Osteocyte (in vitro differentiated cells): ENCODE data around the gene HDAC9. TPM values are rescaled to one million over a fixed set of nuclear protein-coding genes. Genes with fewer than 3 reads are reported as not detected.

Experiments used
- DNase-seq: peaks from one replicate; pipeline ENCODE4 v3.0.0; 2021; ENCODE audit warnings: mixed read lengths; ENCODE audit not compliant: unreplicated experiment; ENCODE audit errors: extremely low spot score
- H3K27ac Mint-ChIP-seq: one replicate; pipeline ENCODE4 v1.8.0; 2021; ENCODE audit warnings: mild to moderate bottlenecking, mixed read lengths; ENCODE audit not compliant: unreplicated experiment
- H3K27me3 Mint-ChIP-seq: one replicate; pipeline ENCODE4 v1.8.0; 2021; ENCODE audit warnings: mixed read lengths; ENCODE audit not compliant: unreplicated experiment
- H3K36me3 Mint-ChIP-seq: one replicate; pipeline ENCODE4 v1.8.0; 2021; ENCODE audit warnings: mixed read lengths; ENCODE audit not compliant: unreplicated experiment
- H3K4me1 Mint-ChIP-seq: one replicate; pipeline ENCODE4 v1.8.0; 2021; ENCODE audit warnings: mixed read lengths; ENCODE audit not compliant: unreplicated experiment
- H3K4me3 Mint-ChIP-seq: one replicate; pipeline ENCODE4 v1.8.0; 2021; ENCODE audit warnings: mild to moderate bottlenecking, moderate library complexity, mixed read lengths; ENCODE audit not compliant: unreplicated experiment
- H3K9me3 Mint-ChIP-seq: one replicate; pipeline ENCODE4 v1.8.0; 2021; ENCODE audit warnings: mixed read lengths; ENCODE audit not compliant: unreplicated experiment
- total RNA-seq: library from RNA; stranded (reverse); gene quantifications from 2 replicates; pipeline ENCODE4 v1.2.1, GENCODE V29; 2021
- TF ChIP-seq, protein P1 (sequence below): fragments of 200-600 bp; sonication (generic); IDR thresholded peaks from 2 replicates; pipeline ENCODE4 v1.5.0; 2021; ENCODE audit warnings: antibody characterized with exemption, mild to moderate bottlenecking, moderate library complexity

The HDAC9 gene
- total RNA-seq, 1 donor from 2014 or later, result 0.81 TPM

DNA sequence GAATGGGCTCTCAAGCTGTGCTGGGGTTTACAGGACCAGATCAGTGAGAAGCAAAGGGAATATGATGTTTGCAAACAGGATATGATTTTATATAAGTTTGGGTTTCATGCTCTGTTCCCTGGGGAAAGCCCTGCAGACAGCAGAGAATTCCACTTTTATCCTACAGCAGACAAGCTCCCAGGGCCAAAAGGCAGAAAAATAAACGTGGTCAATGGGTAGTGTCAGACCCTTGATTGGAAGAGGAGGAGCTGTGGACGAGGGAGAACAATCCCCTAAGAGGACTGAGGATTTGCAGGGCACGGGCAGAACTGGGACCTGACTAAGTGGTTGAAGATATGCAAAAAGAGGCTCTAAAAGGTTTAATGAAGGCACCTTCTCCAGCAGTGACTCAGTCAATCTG lies 275.3 kb downstream of the HDAC9 start:
- Mint-ChIP-seq H3K9me3 (no peaks in the 10 kb centered on the region), H3K27ac (peak overlapping the region; percentile 58), H3K27me3 (no peaks in the 10 kb centered on the region), H3K36me3 (no peaks in the 10 kb centered on the region), H3K4me1 (peaks cover 39% of the 10 kb centered on the region), H3K4me3 (no peak overlapping the region)
- TF ChIP-seq, protein P1, sequence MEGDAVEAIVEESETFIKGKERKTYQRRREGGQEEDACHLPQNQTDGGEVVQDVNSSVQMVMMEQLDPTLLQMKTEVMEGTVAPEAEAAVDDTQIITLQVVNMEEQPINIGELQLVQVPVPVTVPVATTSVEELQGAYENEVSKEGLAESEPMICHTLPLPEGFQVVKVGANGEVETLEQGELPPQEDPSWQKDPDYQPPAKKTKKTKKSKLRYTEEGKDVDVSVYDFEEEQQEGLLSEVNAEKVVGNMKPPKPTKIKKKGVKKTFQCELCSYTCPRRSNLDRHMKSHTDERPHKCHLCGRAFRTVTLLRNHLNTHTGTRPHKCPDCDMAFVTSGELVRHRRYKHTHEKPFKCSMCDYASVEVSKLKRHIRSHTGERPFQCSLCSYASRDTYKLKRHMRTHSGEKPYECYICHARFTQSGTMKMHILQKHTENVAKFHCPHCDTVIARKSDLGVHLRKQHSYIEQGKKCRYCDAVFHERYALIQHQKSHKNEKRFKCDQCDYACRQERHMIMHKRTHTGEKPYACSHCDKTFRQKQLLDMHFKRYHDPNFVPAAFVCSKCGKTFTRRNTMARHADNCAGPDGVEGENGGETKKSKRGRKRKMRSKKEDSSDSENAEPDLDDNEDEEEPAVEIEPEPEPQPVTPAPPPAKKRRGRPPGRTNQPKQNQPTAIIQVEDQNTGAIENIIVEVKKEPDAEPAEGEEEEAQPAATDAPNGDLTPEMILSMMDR, result no peak
- no peak for DNase-seq

DNA sequence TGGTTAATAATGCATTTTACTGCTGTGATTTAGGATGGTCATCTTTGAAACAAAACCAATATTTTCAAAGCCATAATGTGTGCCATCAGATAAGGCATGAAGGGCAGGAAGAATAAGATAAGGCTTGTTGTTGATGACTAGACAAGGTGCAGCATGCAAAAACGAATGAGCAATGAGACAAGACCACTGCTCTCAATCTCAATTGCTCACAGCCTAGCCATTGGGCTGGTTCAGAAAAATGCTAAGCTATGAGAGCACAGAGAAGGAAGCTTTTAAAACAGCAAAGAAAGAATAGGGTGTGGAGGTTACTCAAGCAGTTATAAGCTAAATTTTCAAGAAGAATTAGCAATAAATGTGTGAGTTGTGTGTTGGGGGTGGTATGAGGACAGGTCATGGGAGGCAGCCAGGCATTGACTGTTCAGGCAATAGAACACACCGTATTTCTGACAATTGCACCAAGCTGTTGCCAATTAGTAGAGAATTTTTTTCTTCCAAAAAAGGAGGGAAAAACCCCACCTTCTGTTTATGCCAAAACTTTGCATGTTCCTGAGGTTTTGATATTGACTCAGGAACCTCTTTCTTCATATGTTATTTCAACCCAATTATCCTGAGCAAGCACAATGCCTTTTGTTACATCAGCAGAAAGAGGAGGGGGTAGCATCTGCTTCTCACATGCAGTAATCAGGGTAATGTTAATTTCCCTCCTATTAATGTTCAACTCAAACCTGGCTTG lies 276.5 kb downstream of the HDAC9 start:
- TF ChIP-seq, protein P1, result no peak
- Mint-ChIP-seq H3K9me3 (no peaks in the 10 kb centered on the region), H3K27me3 (no peaks in the 10 kb centered on the region), H3K4me3 (no peak overlapping the region), H3K36me3 (no peaks in the 10 kb centered on the region), H3K27ac (no peak overlapping the region), H3K4me1 (peaks cover 39% of the 10 kb centered on the region)
- no peak for DNase-seq

DNA sequence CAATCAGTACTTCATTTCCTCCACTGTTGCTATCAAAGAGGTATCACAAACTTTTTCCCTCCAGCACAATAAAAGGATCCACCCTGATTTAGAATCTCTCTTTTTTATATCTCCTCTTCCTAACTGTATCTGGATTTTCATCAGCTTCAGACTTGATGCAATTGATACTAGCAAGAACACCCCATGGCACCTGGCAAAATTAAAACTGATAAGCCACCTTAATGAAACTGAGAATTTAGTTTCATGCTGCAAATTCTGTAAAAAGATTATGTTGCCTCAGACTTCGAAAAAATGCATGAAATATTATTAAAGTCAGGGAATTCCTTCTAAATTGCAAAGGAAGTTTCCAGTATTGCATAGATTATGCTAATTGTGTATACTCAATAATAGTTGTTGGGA lies 277.0 kb downstream of the HDAC9 start:
- H3K36me3 Mint-ChIP-seq, result no peaks in the 10 kb centered on the region
- H3K4me1 Mint-ChIP-seq, result peaks cover 39% of the 10 kb centered on the region
- no peak for DNase-seq
- TF ChIP-seq, protein P1, result no peak
- H3K27ac Mint-ChIP-seq, result no peak overlapping the region
- H3K27me3 Mint-ChIP-seq, result no peaks in the 10 kb centered on the region
- no peak overlapping the region for H3K4me3 Mint-ChIP-seq
- H3K9me3 Mint-ChIP-seq, result no peaks in the 10 kb centered on the region

DNA sequence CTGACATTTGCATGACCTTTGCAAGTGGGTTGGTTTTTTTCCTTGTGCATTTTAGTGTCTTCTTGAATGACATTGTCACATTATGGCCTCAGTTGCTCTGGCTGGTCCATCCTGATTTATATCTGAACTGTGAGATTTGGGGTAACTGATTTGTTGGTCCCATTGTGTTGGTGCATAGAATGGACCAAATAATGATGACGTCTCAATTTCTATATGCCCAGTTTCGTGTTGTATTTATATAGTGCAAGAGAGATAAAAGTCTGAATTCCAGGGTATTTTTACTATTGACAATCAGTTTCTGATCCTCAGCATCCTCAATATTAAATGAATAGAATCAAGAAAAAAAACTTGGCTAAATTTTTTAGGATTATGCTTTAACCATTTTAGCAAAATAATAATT lies 281.8 kb downstream of the HDAC9 start:
- Mint-ChIP-seq H3K27me3 (no peaks in the 10 kb centered on the region), H3K9me3 (no peaks in the 10 kb centered on the region), H3K4me3 (no peak overlapping the region), H3K27ac (no peak overlapping the region), H3K4me1 (peaks cover 18% of the 10 kb centered on the region), H3K36me3 (no peaks in the 10 kb centered on the region)
- TF ChIP-seq, protein P1, result no peak
- no peak for DNase-seq

DNA sequence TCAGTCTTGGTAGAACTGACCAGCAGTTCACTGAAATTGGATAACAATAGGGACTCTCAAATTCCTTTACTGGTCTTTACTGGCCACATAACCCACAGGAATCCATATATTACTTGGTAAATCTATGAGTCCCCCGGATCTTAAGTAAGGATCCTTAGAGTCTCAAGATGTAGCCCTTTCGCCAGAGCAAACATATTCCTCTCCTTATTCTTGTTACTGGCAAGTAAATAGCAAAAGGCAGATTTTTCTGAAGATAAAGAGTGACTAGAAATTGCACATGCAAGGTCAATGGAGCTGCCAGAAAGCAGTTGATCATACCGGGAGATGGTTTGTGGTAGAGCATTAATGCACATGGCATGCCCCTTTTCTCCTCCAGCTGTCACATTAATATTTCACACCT lies 283.0 kb downstream of the HDAC9 start:
- H3K27ac Mint-ChIP-seq, result peak overlapping the region; percentile 37
- no peak for DNase-seq
- H3K9me3 Mint-ChIP-seq, result no peaks in the 10 kb centered on the region
- no peak overlapping the region for H3K4me3 Mint-ChIP-seq
- H3K36me3 Mint-ChIP-seq, result no peaks in the 10 kb centered on the region
- H3K4me1 Mint-ChIP-seq, result peaks cover 15% of the 10 kb centered on the region
- no peaks in the 10 kb centered on the region for H3K27me3 Mint-ChIP-seq
- TF ChIP-seq, protein P1, result no peak
